NCI-H1436 treated with DMSO at 0.1 percent for 48 hours (cell line): ENCODE measurements around the gene GRM4.

ENCODE experiments used
- DNase-seq: peaks from one replicate; lab custom pipeline; 2025; lab: John Stamatoyannopoulos, UW

Gene GRM4

GRCh38 chr6:33978412-33979150, 167.3 kb downstream of the GRM4 start:
- no peak for DNase-seq

- DNase-seq = no peak
Measured at GRCh38 chr6:33977606-33978411, 168.1 kb downstream of the GRM4 start.

GRCh38 chr6:33976437-33977360, 169.2 kb downstream of the GRM4 start:
- no peak for DNase-seq

- DNase-seq = peak; percentile 15
Measured at GRCh38 chr6:33975661-33976436, 170.0 kb downstream of the GRM4 start.

- DNase-seq = no peak
Measured at GRCh38 chr6:33974471-33974870, 171.4 kb downstream of the GRM4 start.

GRCh38 chr6:33974030-33974429, 171.9 kb downstream of the GRM4 start:
- no peak for DNase-seq

- DNase-seq = no peak
Measured at GRCh38 chr6:33971580-33971979, 174.3 kb downstream of the GRM4 start.
